Activated CD4-positive, alpha-beta T cell treated with anti-CD3 and anti-CD28 coated beads for 4 hours (primary cell): ENCODE data around the gene CALHM6.

Experiments
- DNase-seq, 2 donors: peaks; one replicate each; pipeline ENCODE4 v3.0.0-alpha.2; 2020

The CALHM6 gene

DNA sequence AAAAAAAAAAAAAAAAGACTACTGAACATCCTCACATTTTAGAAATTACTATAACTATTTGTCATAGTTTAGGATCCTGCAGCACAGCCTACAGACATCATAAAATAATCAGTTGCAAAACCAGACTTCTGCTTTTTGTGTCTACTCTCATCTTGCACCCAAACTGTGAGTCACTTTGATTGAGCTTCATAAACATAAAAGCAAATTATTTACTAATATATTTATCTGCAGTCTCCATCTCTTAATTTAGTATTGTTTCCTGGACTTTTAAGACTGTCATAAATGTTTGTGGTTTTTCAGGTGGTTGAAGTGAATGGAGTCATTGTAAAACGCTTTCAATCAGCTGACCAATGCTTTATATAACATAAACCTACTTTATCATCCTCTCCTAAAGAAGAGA, 14.8 kb upstream of the CALHM6 start:
- no peak for DNase-seq

DNA sequence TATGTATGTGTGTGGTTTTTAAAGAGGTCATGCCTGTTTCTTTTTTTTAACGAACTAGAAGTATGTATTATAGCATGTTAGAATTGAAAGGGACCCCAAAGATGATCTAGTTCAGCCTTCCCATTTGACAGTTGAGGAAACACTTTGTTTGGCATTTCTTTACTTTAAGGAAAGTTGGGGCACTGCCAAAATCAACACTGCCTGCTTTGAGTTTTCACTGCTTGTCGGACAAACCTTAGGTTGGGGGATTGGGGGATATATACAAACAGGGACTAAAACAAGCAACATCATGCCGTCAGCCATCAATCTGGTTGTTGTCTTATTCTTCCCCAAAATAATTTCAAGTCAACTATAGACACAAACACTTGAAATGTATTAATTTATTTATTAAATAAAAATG, 14.1 kb upstream of the CALHM6 start:
- DNase-seq, result no peak

DNA sequence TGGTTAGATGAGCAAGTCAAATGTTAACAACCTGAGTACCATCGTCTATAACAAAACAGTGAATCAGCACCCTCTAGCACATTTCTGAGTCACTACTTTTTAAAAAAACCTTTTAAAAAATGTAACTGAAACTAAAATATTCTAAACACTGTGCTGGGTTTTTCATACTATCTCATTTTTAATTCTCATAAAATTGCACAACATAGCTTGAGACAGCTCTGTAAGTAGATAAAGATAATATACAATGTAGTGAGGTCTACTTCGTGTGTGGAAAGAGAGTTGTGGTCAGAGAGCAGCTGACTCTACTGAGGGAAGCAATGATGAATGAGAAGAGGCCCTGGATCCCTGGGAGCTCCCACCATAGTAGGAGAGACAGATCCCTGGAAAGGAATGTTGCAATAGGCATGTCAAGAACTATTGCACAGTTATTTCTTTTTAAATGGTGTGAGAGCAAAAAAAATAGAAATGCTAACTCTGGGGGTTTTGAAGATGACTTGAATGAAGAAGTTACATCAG, 13.6 kb upstream of the CALHM6 start:
- DNase-seq, result no peak

- no peak for DNase-seq
Measured at GRCh38 chr6:116449565-116449964, 11.6 kb upstream of the CALHM6 start.

DNA sequence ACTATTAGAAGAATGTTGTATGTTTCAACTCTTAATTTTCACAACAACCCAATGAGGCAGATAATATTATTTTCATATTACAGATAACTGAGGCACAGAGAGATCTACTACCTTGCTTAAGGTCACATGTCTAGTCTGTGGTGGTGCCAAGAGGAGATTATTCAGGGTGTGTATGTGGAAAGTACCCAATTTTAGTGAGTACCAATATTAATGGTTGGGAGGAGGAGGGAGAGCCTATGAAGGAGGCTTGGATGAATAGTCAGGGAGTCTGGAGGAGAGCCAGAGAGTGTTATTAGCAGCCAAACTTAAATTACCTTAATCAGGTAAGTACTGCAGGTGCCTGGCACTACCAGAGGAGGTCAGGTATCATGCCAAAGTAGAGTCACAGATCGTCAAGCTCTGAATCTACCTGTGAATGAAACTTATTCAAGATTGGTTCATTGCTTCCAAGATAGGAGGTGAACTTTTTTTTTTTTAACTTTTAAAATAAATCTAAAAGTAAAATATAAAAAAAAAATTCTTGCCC, 10.9 kb upstream of the CALHM6 start:
- DNase-seq, result no peak

DNA sequence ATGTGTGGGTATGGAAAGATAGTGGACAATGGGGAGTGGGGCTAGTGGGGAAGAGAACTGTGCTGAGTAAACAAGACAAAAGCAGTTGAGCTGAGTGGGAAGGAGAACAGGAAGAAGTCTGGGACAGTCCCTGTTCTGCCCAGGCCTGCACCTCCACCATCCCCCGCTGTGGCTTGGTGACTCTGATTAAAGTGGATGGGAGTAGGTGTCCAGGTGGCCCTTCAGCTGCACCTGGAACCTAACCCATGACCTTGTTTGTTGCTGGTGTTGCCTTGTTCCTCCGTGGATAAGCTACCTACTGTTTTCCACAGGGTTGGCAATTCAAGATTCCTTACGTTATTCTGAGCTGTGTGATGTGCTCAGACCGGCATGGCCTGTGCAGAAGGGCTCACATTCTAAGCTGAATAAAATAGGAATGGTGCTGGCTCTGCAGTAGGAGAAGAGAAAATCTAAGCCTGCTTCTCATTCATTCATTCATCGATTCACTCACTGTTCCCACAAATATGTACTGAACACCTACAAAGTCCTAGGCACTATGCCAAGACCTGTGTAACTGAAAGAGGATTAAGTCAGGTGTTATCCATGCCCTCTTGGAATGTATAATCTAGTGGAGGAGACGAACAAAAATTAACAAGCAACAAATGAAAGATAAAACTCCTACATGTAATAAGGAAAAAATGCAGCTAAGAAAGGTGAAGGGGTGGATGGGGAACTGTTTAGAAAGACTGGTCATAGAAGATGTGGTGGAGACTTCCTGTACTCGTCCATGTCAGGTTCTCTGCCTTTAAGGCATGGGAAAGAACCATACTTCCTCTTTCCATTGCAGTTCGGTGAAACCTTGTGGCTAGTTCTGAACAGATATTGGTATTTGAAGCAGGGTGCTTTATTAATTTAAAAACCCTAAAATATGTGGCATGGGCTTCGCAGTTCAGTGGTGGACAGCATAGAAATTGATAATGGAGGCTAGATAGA, 10.1 kb upstream of the CALHM6 start:
- no peak for DNase-seq

- DNase-seq, result no peak
Measured at GRCh38 chr6:116451916-116452315, 9.3 kb upstream of the CALHM6 start.

- no peak for DNase-seq
Measured at GRCh38 chr6:116452531-116452930, 8.6 kb upstream of the CALHM6 start.

DNA sequence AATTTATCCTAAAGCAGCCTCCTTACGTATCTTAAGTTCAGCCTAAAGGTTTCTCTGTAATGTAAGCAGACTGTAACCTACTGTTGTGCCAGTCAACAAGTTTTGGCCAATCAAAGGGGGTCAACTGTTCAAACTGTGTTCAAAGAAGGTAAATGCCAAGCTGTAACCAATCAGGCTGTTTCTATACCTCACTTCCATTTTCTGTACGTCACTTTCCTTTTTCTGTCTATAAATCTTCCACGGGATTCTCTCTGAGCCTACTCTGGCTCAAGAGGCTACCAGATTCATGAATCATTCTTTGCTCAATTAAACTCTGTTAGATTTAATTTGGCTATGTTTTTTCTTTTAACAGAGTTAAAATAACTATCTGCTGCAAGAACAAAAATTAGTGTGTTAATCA, 5.1 kb upstream of the CALHM6 start:
- no peak for DNase-seq

DNA sequence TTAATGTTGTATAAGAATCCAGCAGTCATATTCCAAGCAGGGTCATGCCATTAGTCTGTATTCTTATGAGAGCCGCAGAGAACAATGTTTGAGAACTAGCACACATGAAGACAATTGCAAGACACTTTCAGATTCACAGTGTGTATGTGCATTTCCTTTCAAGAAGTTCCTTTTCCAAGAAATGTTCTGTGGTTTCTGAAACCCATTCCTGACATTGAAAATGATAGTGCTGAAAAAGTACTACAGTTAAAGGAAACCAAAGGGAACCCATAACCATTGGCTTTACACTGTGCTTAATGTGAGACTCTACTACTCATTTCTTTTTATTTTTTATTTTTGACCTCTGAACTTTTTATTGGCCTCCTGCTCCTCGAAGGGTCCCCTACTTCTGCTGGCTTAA, 4.2 kb upstream of the CALHM6 start:
- no peak for DNase-seq

DNA sequence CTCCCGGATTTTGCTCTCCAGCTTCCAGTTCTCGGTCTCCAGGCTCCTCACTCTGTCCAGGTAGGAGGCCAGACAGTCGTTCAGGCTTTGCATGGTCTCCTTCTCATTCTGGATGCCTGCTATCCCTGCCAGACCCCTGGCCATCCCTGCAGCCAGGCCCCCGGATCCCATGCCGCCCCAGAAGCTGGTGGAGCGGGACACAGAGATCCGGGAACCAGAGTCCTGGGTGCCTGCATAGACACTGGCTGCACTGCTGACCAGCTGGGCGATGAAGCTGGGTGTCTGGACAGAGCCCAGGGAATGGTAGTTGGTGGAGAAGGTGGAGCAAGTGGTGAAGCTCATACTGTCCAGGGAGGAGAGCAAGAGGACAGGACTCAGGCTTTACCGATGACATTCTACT, 2.9 kb upstream of the CALHM6 start:
- no peak for DNase-seq

- no peak for DNase-seq
Measured at GRCh38 chr6:116459927-116460326, 1.2 kb upstream of the CALHM6 start.

DNA sequence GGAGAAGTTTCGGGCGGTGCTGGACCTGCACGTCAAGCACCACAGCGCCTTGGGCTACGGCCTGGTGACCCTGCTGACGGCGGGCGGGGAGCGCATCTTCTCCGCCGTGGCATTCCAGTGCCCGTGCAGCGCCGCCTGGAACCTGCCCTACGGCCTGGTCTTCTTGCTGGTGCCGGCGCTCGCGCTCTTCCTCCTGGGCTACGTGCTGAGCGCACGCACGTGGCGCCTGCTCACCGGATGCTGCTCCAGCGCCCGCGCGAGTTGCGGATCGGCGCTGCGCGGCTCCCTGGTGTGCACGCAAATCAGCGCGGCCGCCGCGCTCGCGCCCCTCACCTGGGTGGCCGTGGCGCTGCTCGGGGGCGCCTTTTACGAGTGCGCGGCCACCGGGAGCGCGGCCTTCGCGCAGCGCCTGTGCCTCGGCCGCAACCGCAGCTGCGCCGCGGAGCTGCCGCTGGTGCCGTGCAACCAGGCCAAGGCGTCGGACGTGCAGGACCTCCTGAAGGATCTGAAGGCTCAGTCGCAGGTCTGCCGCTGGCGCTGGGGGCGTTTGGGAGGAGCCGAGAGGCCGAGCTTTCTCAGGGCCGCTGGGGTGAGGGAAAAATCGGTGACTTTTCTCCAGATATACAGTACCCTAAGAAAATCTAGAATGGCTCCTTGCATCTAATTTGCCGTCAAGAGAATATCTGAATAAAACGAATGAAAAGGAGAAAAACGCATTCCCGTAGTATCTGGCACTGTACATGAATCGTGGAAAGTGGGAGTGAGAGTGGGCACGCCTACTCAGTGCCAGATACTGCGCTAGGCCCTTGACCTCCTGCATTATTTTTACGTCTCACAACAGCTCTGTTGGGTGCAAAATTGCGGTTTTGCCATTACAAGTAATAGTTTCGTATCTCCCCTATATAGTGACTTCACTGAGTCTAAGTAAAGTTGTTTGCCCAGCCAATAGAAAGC, 1.0 kb downstream of the CALHM6 start:
- DNase-seq, result peak; percentile 32 to 46

DNA sequence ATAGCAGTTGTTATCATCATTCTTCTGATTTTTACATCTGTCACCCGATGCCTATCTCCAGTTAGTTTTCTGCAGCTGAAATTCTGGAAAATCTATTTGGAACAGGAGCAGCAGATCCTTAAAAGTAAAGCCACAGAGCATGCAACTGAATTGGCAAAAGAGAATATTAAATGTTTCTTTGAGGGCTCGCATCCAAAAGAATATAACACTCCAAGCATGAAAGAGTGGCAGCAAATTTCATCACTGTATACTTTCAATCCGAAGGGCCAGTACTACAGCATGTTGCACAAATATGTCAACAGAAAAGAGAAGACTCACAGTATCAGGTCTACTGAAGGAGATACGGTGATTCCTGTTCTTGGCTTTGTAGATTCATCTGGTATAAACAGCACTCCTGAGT, 2.1 kb downstream of the CALHM6 start:
- DNase-seq, result no peak

DNA sequence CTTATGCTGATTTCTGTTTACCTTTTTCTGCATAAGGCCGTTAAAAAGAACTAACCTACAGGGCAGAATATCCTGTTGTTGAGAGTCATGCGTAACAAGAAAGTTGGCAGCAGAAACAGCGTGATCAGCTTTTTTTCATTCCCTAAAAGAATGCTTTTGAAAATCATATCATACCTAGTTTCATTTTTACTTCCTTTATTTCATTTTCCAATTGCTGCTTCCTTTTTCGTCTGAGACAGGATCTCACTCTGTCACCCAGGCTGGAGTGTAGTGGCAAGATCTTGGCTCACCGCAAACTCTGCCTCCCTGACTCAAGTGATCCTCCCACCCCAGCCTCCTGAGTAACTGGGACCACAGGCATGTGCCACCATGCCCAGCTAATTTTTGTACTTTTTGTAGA, 4.1 kb downstream of the CALHM6 start:
- DNase-seq, result no peak

DNA sequence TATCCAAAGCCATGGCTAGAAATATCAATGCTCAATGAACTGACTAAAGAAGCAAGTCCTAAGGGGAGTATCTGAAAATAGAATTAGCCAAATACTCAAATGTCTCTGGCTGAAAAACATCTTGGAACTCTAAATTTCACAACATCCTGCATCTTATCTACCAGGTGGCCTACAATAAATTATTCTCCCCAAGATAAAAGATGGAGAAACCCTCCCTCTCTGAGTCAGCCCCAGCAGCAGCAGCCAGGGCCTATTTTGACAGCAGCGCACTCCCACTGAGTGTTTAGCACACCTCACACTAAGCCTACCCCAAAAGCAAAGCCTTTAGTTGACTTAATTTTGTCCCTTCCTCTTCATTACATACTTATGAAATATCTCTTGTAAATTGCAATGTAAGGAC, 5.9 kb downstream of the CALHM6 start:
- no peak for DNase-seq

DNA sequence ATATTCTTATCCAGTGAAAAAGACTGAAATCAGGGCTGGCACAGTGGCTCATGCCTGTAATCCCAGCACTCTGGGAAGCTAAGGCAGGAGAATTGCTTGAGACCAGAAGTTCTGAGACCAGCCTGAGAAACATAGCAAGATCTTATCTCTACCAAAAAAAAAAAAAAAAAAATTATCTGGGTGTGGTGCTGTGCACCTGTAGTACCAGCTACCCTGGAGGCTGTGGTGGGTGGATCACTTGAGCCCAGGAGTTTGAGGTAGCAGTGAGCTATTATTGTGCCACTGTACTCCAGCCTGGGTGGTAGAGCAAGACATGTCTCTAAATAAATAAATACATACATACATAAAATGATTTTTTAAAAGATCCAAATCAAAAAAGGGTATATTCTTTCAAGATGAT, 6.3 kb downstream of the CALHM6 start:
- no peak for DNase-seq

- DNase-seq, result no peak
Measured at GRCh38 chr6:116468293-116468692, 7.1 kb downstream of the CALHM6 start.

DNA sequence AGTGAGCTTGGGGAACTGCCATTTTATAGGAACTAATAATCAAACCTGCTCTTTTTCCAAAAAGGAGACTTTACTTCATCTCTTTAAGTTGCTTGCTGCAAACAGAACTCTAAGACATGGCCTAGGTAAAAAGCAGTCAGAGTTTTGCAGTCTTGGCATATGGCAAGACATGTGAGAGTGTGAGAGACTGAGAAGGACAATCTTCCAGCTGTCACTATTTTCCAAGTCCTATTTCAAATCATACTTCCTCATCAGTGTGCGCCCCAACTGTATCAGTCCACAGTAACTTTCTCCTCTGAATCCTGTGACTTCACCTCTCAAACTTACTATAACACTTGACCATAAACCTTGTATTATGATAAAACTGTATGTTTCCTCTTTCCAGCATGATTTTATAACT, 10.4 kb downstream of the CALHM6 start:
- no peak for DNase-seq

DNA sequence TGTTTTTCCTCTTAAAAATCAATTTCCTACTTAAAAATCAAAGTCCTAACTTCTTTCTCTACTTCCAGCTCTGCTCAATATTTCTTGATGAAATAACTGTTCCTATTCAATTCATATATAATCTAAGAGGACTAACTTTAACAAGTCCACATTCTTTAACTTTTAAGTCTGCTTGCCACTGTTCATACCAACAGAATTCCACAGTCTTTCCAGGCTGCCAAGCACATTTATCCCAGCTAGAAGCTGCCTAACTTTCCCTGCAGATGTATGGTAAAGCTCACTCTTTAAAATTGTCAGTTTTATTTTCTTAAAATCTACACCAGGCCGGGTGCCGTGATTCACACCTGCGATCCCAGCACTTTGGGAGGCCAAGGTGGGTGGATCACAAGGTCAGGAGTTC, 11.5 kb downstream of the CALHM6 start:
- DNase-seq, result no peak

DNA sequence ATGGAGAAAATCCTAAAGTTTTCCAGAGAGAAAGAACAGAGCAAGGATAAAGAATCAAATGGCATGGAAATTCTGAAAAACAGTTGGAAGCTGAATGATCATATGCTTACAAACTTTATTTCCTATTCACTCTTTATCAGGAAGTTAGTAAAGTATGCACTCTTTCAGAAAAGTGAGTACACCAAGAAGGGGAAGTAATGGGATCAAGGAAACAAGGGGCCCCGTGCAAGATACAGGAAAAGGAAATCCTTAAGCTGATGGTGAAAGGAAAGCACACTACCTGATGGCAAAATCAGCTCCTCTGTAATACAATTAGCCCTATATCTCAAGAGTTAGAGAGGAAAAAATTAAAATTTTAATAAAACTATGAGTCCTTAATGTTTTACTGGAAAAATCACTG, 14.0 kb downstream of the CALHM6 start:
- no peak for DNase-seq

GRCh38 chr6:116476002-116476678, 15.0 kb downstream of the CALHM6 start:
- DNase-seq, result no peak

GRCh38 chr6:116482780-116483179, 21.6 kb downstream of the CALHM6 start:
- DNase-seq, result no peak
